IMR-90 (cell line): ENCODE measurements around the gene ESD.

Source experiments
- CTCF ChIP-seq: conservative IDR thresholded peaks from 2 replicates; pipeline ENCODE4 v1.5.1; 2012; ENCODE audit warnings: mild to moderate bottlenecking, low read depth, low read length, improper control_type of control experiment
- FOS ChIP-seq: fragments of 150-350 bp; IDR thresholded peaks from 2 replicates; pipeline ENCODE4 v1.6.1; 2016; ENCODE audit warnings: low read depth, low read length
- MXI1 ChIP-seq: IDR thresholded peaks from 2 replicates; pipeline ENCODE4 v1.6.1; 2012; ENCODE audit warnings: low read depth, mild to moderate bottlenecking, low read length, moderate library complexity, borderline replicate concordance
- NFE2L2 ChIP-seq: fragments of 150-350 bp; IDR thresholded peaks from 2 replicates; pipeline ENCODE4 v1.6.1; 2016; ENCODE audit warnings: low read depth, mild to moderate bottlenecking, low read length
- POLR2A ChIP-seq: IDR thresholded peaks from 2 replicates; pipeline ENCODE4 v1.6.1; 2012; ENCODE audit warnings: mild to moderate bottlenecking, low read depth, low read length
- RAD21 ChIP-seq: IDR thresholded peaks from 2 replicates; pipeline ENCODE4 v1.6.1; 2012; ENCODE audit warnings: low read length, improper control_type of control experiment
- RCOR1 ChIP-seq: IDR thresholded peaks from 2 replicates; pipeline ENCODE4 v1.6.1; 2012; ENCODE audit warnings: mild to moderate bottlenecking, low read length, improper control_type of control experiment; ENCODE audit not compliant: insufficient replicate concordance
- RFX5 ChIP-seq: IDR thresholded peaks from 2 replicates; pipeline ENCODE4 v1.8.0; 2012; ENCODE audit warnings: low read depth, mild to moderate bottlenecking, low read length, moderate library complexity
- SMC3 ChIP-seq: fragments of 150-350 bp; IDR thresholded peaks from 2 replicates; pipeline ENCODE4 v1.6.1; 2016; ENCODE audit warnings: low read depth, mild to moderate bottlenecking, antibody characterized with exemption, low read length, moderate library complexity

DNA sequence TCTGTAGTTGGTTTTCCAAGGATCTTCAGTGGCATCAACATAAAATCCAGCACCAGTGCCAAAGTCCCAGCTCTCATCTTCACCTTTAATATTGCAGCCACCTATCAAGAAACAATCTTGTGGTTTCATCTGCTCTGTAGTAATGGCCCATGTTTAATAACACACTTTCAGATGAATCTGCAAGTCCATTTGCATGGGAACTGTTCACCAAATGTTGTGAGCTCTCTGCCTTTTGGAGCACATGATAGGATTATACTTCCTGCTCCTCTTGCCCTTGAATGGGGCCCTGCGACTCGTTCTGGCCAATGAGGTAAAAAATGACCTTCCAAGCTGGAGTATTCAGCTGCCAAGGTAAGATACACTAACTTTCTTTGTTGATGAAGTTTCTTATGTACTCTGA lies 14.3 kb downstream of the ESD start:
- no peak for TF ChIP-seq CTCF
- no peak for TF ChIP-seq MXI1
- TF ChIP-seq POLR2A: no peak
- no peak for TF ChIP-seq NFE2L2
- TF ChIP-seq RAD21: no peak
- TF ChIP-seq FOS: no peak
- no peak for TF ChIP-seq RFX5
- TF ChIP-seq SMC3: no peak
- no peak for TF ChIP-seq RCOR1
